CD4-positive, CD25-positive, alpha-beta regulatory T cell (primary cell): Measurements from ENCODE around the gene COG5. TPM values are rescaled to one million over a fixed set of nuclear protein-coding genes. Genes with fewer than 3 reads are reported as not detected.

Source experiments
- ATAC-seq, 2 donors: fragments of 150-1000 bp; cut with Tn5 transposase; one replicate each; pipeline ENCODE4 v1.10.0; 2021; ENCODE audit warnings: low read depth in 2 of 2, moderate number of reproducible peaks in 2 of 2, moderate library complexity in 1 of 2
- DNase-seq, 3 donors: peaks; one replicate each; pipeline versions ENCODE4 v3.0.0 to v3.0.0-alpha.2; 2012 to 2022; ENCODE audit warnings: mixed read lengths in 1 of 3
- H3K27ac ChIP-seq: one replicate; pipeline ENCODE4 v1.7.0; 2013; ENCODE audit warnings: mild to moderate bottlenecking, low read length; ENCODE audit not compliant: insufficient read depth, poor library complexity, severe bottlenecking
- H3K27me3 ChIP-seq: one replicate; pipeline ENCODE4 v1.7.0; 2013; ENCODE audit warnings: low read length; ENCODE audit not compliant: control insufficient read depth, insufficient read depth
- H3K36me3 ChIP-seq: one replicate; pipeline ENCODE4 v1.7.0; 2013; ENCODE audit warnings: mild to moderate bottlenecking, low read length, moderate library complexity; ENCODE audit not compliant: control insufficient read depth, insufficient read depth
- H3K4me1 ChIP-seq: 2 replicates; pipeline ENCODE4 v1.7.0; 2013; ENCODE audit warnings: mild to moderate bottlenecking, low read length; ENCODE audit not compliant: insufficient read depth, control insufficient read depth, poor library complexity, severe bottlenecking
- H3K4me3 ChIP-seq: one replicate; pipeline ENCODE4 v1.7.0; 2013; ENCODE audit warnings: low read depth, mild to moderate bottlenecking, low read length, moderate library complexity
- H3K9me3 ChIP-seq, 2 experiments: 1 replicate in 1 of 2; 2 replicates in 1 of 2; pipeline ENCODE4 v1.7.0; 2013; ENCODE audit warnings: low read length in 2 of 2, mild to moderate bottlenecking in 1 of 2, moderate library complexity in 1 of 2; ENCODE audit not compliant: control insufficient read depth in 2 of 2
- H3K27ac Mint-ChIP-seq, 3 donors: one replicate each; pipeline ENCODE4 v1.8.0; 2020 to 2022; ENCODE audit warnings: mild to moderate bottlenecking in 3 of 3, mixed read lengths in 3 of 3, moderate library complexity in 2 of 3
- H3K27me3 Mint-ChIP-seq: one replicate; pipeline ENCODE4 v1.8.0; 2022; ENCODE audit warnings: mild to moderate bottlenecking, mixed read lengths
- H3K36me3 Mint-ChIP-seq: one replicate; pipeline ENCODE4 v1.8.0; 2020; ENCODE audit warnings: mixed read lengths
- H3K4me1 Mint-ChIP-seq, 4 donors: one replicate each; pipeline ENCODE4 v1.8.0; 2020 to 2022; ENCODE audit warnings: mixed read lengths in 4 of 4, mild to moderate bottlenecking in 1 of 4
- H3K4me3 Mint-ChIP-seq, 4 donors: one replicate each; pipeline ENCODE4 v1.8.0; 2020 to 2022; ENCODE audit warnings: mild to moderate bottlenecking in 4 of 4, mixed read lengths in 4 of 4, moderate library complexity in 3 of 4
- H3K9me3 Mint-ChIP-seq, 7 donors: one replicate each; pipeline ENCODE4 v1.8.0; 2020 to 2022; ENCODE audit warnings: mixed read lengths in 7 of 7, mild to moderate bottlenecking in 3 of 7, moderate library complexity in 2 of 7
- polyA plus RNA-seq, 4 donors: library from polyadenylated mRNA; unstranded; fragments of 300-500 nt; fragmentation: Illumina TruSeq; gene quantifications; one replicate each; pipeline ENCODE4 v1.2.3, GENCODE V29; 2021
- total RNA-seq: library from RNA; stranded (reverse); gene quantifications from one replicate; pipeline ENCODE4 v1.2.3, GENCODE V29; 2022

Gene COG5
- total and polyA plus RNA-seq, 5 donors from 2014 or later: 23.2 to 68.2 (median 34.5) TPM

- Histone ChIP-seq H3K27me3 (no peaks in the 10 kb centered on the region), H3K4me1 (no peaks in the 10 kb centered on the region), H3K9me3 (peaks cover 5% of the 10 kb centered on the region in 2 experiments), H3K4me3 (no peak overlapping the region), H3K36me3 (peaks cover 38% of the 10 kb centered on the region), H3K27ac (no peak overlapping the region)
- ATAC-seq (no peak), DNase-seq (no peak)
- Mint-ChIP-seq H3K4me3 (no peak overlapping the region), H3K36me3 (peaks cover 54% of the 10 kb centered on the region), H3K4me1 (peaks cover 0 to 3% (median 1%) of the 10 kb centered on the region in 4 donors), H3K27ac (no peak overlapping the region), H3K9me3 (peaks cover 1 to 10% (median 7%) of the 10 kb centered on the region in 7 donors), H3K27me3 (no peaks in the 10 kb centered on the region)
These were observed 351.0 kb downstream of the COG5 start for GRCh38 chr7:107212725-107213124.

DNA sequence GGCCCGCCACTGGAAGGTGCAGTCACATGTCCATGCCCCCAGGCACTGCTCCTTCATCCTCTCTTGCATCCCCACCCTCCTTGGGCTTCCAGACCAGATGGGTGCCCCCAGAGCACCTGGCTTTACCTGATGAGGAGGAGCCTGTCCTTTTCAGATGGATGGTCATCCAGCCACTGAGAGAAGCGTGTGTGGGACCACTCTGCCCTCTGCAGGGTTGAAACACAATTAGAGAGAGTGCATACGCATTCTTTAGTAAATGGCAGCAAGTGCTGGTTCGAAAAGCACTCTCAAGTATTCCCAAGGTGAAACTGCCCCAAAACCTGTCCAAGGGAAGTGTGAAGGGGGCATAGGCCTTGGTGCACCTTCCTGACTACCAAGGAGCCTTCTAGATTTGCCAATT lies 353.3 kb downstream of the COG5 start:
- Mint-ChIP-seq H3K4me1 (peaks cover 0 to 6% (median 1%) of the 10 kb centered on the region in 4 donors), H3K4me3 (no peak overlapping the region), H3K9me3 (peaks cover 0 to 8% (median 3%) of the 10 kb centered on the region in 7 donors), H3K36me3 (peaks cover 43% of the 10 kb centered on the region), H3K27me3 (no peaks in the 10 kb centered on the region), H3K27ac (peak overlapping the region in 1 of 3 donors; percentile 31)
- ATAC-seq (no peak), DNase-seq (no peak)
- H3K9me3 ChIP-seq: peaks cover 5% of the 10 kb centered on the region in 2 experiments
- H3K27ac ChIP-seq: no peak overlapping the region
- H3K4me3 ChIP-seq: no peak overlapping the region
- H3K36me3 ChIP-seq: peaks cover 55% of the 10 kb centered on the region
- no peaks in the 10 kb centered on the region for H3K4me1 ChIP-seq
- no peaks in the 10 kb centered on the region for H3K27me3 ChIP-seq

DNA sequence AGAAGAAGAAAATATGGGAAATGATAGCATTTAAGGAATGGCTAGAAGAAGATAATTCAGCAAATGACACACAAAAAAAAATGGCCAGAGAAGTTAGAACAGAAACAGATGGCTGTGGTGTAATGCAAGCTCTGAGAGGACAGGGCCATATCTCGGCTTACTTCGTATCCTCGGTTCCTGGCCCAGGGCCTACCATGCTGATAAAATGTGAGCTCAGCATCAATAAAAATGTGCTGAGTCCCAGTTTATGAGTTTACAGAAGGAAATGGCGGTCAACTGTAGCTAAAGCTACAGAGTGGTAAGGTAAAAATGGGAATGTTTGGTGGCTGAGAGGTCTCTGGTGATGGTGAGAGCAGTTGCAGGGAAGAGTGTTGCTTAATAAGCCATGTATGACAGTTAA lies 354.2 kb downstream of the COG5 start:
- Mint-ChIP-seq H3K27me3 (no peaks in the 10 kb centered on the region), H3K4me1 (peaks cover 0 to 6% (median 3%) of the 10 kb centered on the region in 4 donors), H3K27ac (peak overlapping the region; percentile 71 to 95 (median 80)), H3K4me3 (no peak overlapping the region), H3K36me3 (peaks cover 42% of the 10 kb centered on the region), H3K9me3 (peaks cover 0 to 4% (median 1%) of the 10 kb centered on the region in 7 donors)
- Histone ChIP-seq H3K4me1 (no peaks in the 10 kb centered on the region), H3K27me3 (no peaks in the 10 kb centered on the region), H3K27ac (no peak overlapping the region), H3K4me3 (no peak overlapping the region), H3K36me3 (peaks cover 64% of the 10 kb centered on the region), H3K9me3 (peaks cover 5% of the 10 kb centered on the region in 2 experiments)
- ATAC-seq (no peak), DNase-seq (no peak)

DNA sequence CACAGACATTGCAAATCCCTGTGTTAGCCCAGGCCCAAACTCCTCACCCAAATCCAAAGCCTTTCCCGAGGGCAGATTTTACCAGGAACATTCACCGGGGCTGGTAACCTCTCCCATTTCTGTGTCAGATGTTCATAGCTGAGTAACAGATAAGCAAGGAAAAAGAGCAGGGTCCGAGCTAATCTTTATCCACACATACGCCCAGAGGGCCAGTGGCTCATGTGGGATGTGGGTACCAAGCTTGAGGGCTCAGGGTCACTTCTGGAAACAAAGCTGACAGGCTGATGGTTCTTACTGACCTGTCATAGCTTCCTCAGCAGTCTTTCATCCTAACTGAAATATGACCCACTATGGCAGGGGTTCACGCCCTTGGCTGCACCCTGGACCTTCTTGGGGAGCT lies 355.2 kb downstream of the COG5 start:
- H3K4me1 Mint-ChIP-seq: peaks cover 0 to 11% (median 3%) of the 10 kb centered on the region in 4 donors
- H3K27ac ChIP-seq: no peak overlapping the region
- H3K4me3 ChIP-seq: no peak overlapping the region
- H3K27me3 ChIP-seq: no peaks in the 10 kb centered on the region
- H3K4me3 Mint-ChIP-seq: no peak overlapping the region
- no peak for DNase-seq
- peaks cover 46% of the 10 kb centered on the region for H3K36me3 Mint-ChIP-seq
- no peak overlapping the region for H3K27ac Mint-ChIP-seq
- H3K9me3 Mint-ChIP-seq: peaks cover 0 to 2% (median 0%) of the 10 kb centered on the region in 7 donors
- no peaks in the 10 kb centered on the region for H3K4me1 ChIP-seq
- no peaks in the 10 kb centered on the region for H3K9me3 ChIP-seq
- H3K36me3 ChIP-seq: peaks cover 72% of the 10 kb centered on the region
- H3K27me3 Mint-ChIP-seq: no peaks in the 10 kb centered on the region
- no peak for ATAC-seq

GRCh38 chr7:107208024-107208521 lies 355.6 kb downstream of the COG5 start:
- H3K27me3 ChIP-seq: no peaks in the 10 kb centered on the region
- no peak overlapping the region for H3K27ac ChIP-seq
- H3K27me3 Mint-ChIP-seq: no peaks in the 10 kb centered on the region
- peaks cover 43% of the 10 kb centered on the region for H3K36me3 Mint-ChIP-seq
- H3K4me3 ChIP-seq: no peak overlapping the region
- H3K9me3 Mint-ChIP-seq: peaks cover 0 to 2% (median 0%) of the 10 kb centered on the region in 7 donors
- no peaks in the 10 kb centered on the region for H3K4me1 ChIP-seq
- H3K27ac Mint-ChIP-seq: peak overlapping the region in 1 of 3 donors; percentile 78
- peaks cover 75% of the 10 kb centered on the region for H3K36me3 ChIP-seq
- DNase-seq (no peak), ATAC-seq (no peak)
- no peak overlapping the region for H3K4me3 Mint-ChIP-seq
- no peaks in the 10 kb centered on the region for H3K9me3 ChIP-seq
- H3K4me1 Mint-ChIP-seq: peaks cover 0 to 11% (median 3%) of the 10 kb centered on the region in 4 donors

DNA sequence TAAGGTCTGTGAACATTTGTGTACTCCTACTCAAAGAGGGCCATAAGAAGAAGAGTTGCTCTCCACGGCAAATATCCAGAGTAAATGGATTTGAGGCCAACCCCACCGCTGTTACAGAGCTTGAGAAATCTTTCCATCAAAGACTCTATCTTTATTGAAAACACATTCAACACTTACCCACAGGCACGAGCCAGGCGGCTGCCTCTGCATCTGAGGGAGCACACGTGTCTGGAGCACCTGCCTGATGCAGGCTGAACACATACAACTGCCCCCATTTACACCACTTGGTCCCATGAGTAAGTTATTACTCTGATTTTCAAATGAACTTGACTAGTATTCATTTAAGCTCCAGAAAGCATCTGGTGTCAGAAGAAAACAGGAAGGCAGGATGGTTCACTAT lies 356.3 kb downstream of the COG5 start:
- Histone ChIP-seq H3K4me3 (no peak overlapping the region), H3K4me1 (no peaks in the 10 kb centered on the region), H3K27me3 (no peaks in the 10 kb centered on the region), H3K9me3 (no peaks in the 10 kb centered on the region), H3K27ac (no peak overlapping the region), H3K36me3 (peaks cover 81% of the 10 kb centered on the region)
- Mint-ChIP-seq H3K9me3 (peaks cover 0 to 1% (median 0%) of the 10 kb centered on the region in 7 donors), H3K4me1 (peaks cover 0 to 11% (median 3%) of the 10 kb centered on the region in 4 donors), H3K27me3 (no peaks in the 10 kb centered on the region), H3K27ac (peak overlapping the region in 1 of 3 donors; percentile 23), H3K36me3 (peaks cover 46% of the 10 kb centered on the region), H3K4me3 (no peak overlapping the region)
- ATAC-seq (no peak), DNase-seq (no peak)

DNA sequence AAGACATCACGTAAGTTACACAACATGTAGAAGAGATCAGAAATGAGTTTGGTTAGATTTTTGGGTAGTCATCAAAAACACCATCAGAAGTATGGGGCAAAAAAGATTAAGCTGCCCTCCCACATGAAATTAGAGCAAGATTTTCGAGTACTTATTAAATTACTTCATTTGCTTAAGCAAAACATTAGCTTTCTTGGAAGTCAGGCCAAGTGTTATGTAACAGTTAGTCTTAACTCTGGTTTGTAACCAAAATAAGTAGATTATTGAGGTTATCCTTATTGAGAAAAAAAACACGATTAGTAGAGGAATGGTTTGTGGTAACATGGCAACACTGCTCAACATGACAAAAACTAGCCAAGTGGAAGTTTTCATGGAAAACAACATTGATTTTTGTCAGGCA lies 357.0 kb downstream of the COG5 start:
- H3K4me1 Mint-ChIP-seq: peaks cover 0 to 11% (median 3%) of the 10 kb centered on the region in 4 donors
- Histone ChIP-seq H3K9me3 (no peaks in the 10 kb centered on the region), H3K27me3 (no peaks in the 10 kb centered on the region), H3K4me3 (no peak overlapping the region), H3K36me3 (peaks cover 87% of the 10 kb centered on the region), H3K27ac (no peak overlapping the region), H3K4me1 (no peaks in the 10 kb centered on the region)
- peaks cover 0 to 1% (median 0%) of the 10 kb centered on the region in 7 donors for H3K9me3 Mint-ChIP-seq
- peak overlapping the region in 1 of 3 donors; percentile 23 for H3K27ac Mint-ChIP-seq
- no peak for DNase-seq
- H3K4me3 Mint-ChIP-seq: no peak overlapping the region
- ATAC-seq: no peak
- peaks cover 51% of the 10 kb centered on the region for H3K36me3 Mint-ChIP-seq
- H3K27me3 Mint-ChIP-seq: no peaks in the 10 kb centered on the region

DNA sequence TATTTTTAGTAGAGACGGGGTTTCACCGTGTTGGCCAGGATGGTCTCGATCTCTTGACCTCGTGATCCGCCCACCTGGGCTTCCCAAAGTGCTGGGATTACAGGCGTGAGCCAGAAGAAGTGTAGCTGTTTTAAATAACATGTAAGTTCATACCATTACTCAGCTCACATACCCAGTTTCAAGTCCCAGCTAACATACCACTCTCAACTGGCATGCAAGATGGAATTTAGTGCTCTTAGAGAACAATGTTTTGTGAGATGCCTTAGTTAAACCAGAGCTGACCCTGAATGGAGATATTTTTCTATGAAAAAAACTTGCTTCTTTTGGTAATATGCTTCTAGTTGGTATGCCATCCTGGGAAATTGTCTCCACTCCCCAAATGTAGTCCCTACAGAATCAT lies 357.6 kb downstream of the COG5 start:
- no peaks in the 10 kb centered on the region for H3K27me3 Mint-ChIP-seq
- Histone ChIP-seq H3K4me3 (no peak overlapping the region), H3K4me1 (no peaks in the 10 kb centered on the region), H3K27me3 (no peaks in the 10 kb centered on the region), H3K9me3 (no peaks in the 10 kb centered on the region), H3K36me3 (peaks cover 92% of the 10 kb centered on the region), H3K27ac (no peak overlapping the region)
- peaks cover 0 to 1% (median 0%) of the 10 kb centered on the region in 7 donors for H3K9me3 Mint-ChIP-seq
- peaks cover 51% of the 10 kb centered on the region for H3K36me3 Mint-ChIP-seq
- no peak overlapping the region for H3K4me3 Mint-ChIP-seq
- ATAC-seq (no peak), DNase-seq (no peak)
- peaks cover 0 to 11% (median 6%) of the 10 kb centered on the region in 4 donors for H3K4me1 Mint-ChIP-seq
- H3K27ac Mint-ChIP-seq: peak overlapping the region in 1 of 3 donors; percentile 69
